Measurements from ENCODE around the gene ANKS1B.

ANKS1B gene

DNA sequence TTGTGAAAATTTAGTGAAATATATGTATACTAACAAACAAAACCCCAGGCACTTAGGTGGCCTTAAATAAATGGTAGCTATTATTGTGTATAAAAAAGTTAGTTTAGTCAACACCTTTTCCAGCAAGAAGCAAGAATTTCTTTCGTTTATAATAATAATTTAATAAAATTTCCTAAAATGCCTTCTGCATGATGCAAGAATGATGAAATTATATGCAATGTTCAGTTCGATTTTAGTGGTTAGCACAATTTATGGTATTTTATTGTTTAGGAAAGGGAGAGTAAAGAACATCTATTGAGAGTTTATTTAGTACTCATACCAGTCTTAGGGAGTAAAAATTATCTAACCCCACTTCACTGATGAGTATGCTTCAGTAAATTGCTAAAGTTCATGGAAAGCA lies 1048.9 kb downstream of the ANKS1B start:
- TF ChIP-seq, protein P1, sequence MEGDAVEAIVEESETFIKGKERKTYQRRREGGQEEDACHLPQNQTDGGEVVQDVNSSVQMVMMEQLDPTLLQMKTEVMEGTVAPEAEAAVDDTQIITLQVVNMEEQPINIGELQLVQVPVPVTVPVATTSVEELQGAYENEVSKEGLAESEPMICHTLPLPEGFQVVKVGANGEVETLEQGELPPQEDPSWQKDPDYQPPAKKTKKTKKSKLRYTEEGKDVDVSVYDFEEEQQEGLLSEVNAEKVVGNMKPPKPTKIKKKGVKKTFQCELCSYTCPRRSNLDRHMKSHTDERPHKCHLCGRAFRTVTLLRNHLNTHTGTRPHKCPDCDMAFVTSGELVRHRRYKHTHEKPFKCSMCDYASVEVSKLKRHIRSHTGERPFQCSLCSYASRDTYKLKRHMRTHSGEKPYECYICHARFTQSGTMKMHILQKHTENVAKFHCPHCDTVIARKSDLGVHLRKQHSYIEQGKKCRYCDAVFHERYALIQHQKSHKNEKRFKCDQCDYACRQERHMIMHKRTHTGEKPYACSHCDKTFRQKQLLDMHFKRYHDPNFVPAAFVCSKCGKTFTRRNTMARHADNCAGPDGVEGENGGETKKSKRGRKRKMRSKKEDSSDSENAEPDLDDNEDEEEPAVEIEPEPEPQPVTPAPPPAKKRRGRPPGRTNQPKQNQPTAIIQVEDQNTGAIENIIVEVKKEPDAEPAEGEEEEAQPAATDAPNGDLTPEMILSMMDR (conservative IDR thresholded peaks at IDR 0.05; ENCODE audit: low read depth, low read length): no peak
- no peak overlapping the region for H3K4me3 ChIP-seq (ENCODE audit: low read depth, low read length)
- DNase-seq (ENCODE audit: low read depth): no peak

DNA sequence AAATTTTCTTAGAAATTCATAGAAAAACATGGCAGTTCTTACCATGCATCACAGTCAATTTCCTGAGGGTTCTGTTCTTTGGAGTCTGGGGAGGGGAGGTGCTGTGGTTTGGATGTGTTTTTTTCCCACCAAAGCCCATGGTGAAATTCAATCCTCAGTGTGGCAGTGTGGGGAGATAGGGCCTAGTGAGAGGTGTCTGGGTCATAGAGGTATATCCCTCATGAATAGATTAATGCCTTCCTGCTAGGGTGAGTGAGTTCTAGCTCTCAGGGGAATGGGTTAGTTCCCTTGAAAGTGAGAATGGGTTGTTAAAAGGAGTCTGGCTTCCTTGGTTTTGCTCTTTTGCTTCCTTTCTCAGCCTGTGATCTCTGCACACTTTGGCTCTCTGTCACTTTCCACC lies 1061.9 kb downstream of the ANKS1B start:
- TF ChIP-seq, protein P1 (conservative IDR thresholded peaks at IDR 0.05; ENCODE audit: low read depth, low read length): no peak
- DNase-seq (ENCODE audit: low read depth): no peak
- no peak overlapping the region for H3K4me3 ChIP-seq (ENCODE audit: low read depth, low read length)

DNA sequence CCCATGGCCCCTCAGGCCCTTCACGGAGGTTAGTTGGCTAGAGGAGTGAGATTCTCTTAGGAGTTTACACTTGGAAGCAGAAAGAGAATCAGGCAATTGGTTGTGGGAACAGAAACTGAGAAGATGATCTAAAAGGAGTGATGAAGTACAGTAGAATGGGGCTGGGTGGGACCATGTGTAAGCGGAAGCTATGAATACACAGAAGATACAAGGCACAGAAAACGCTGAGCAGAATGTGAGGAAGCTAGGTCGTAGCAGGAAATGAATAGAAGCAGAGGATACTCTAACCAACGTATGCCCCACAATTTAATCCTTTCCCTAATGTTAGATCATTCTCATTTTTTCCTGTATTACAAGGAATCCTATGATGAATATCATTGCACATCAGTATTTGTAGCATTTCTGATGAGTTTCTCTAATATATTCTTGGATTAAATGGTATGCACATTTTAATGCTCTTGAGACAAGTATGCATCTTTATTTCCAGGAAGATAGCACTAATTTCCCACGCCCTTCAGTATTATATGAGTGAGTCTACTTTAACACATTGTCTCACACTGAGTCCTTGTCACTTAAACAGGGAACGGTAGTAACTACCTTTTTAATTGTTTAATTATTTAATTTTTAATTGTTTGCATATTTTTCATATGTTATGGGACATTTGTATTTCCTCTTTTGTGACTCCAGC lies 1066.4 kb downstream of the ANKS1B start:
- no peak overlapping the region for H3K4me3 ChIP-seq (ENCODE audit: low read depth, low read length)
- TF ChIP-seq, protein P1 (conservative IDR thresholded peaks at IDR 0.05; ENCODE audit: low read depth, low read length): no peak
- no peak for DNase-seq (ENCODE audit: low read depth)

DNA sequence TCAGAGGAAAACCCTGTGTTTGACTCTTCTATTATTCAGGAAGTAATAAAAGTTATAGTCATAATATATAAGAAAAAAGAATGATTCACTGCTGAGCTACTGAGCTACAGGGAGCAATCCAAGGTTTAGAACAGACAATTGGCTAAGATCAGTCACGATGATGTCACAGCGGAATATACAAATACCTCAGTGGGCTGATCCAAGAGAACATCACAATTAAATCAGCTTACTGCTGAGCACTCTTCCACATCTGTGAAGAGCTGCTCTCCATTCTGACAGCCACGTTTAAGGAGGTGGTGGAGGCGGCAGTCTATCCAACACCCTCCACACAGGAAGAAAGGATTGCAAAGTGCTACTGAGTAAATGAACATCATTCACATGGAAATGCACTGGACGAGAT lies 1068.6 kb downstream of the ANKS1B start:
- no peak overlapping the region for H3K4me3 ChIP-seq (ENCODE audit: low read depth, low read length)
- no peak for DNase-seq (ENCODE audit: low read depth)
- TF ChIP-seq, protein P1 (conservative IDR thresholded peaks at IDR 0.05; ENCODE audit: low read depth, low read length): no peak

DNA sequence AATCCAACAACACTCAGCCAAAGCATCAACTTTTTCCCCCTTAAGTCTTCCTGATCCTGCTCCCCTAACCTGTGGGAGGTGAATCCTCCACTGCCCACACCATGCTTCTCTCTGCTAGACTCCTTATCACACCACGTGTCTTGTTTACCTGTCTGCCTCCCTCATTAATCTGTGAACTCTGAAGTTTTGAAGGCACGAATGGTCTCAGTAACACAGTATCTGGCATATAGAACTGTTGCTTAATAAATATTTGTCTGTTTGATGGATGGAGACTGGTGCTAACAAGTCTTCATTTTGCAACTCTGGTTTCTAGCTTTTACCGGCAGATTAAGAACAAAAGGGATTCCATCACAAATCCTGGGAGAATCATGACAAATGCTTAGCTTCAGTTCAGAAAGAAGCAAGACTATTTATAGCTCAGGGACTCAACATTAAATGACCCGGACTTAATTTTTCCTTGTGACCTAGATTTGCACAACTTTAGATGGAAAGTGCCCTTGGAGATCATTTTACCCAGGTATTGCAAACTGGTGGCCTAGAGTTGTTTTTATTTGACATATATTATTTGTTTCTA lies 1072.2 kb downstream of the ANKS1B start:
- TF ChIP-seq, protein P1 (conservative IDR thresholded peaks at IDR 0.05; ENCODE audit: low read depth, low read length): no peak
- H3K4me3 ChIP-seq (ENCODE audit: low read depth, low read length): no peak overlapping the region
- no peak for DNase-seq (ENCODE audit: low read depth)

DNA sequence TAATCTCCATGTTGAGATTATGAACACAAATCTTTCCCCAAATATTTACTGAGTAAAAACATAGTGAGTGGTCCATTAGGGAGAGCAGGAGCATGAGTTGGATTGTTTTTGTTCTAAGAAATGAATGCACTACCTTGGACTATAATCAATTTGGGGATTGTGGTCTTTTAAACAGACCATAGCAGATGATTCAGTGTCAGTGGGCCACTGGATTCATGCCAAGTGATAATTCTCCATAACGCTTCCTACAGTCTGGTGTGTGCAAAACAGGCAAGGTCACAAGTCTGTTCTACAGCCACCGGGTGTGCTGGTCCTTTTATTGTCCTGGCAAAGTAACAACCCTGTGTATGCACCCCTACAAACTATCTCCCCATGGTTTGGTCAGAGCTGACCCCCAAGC lies 1073.3 kb downstream of the ANKS1B start:
- TF ChIP-seq, protein P1 (conservative IDR thresholded peaks at IDR 0.05; ENCODE audit: low read depth, low read length): no peak
- H3K4me3 ChIP-seq (ENCODE audit: low read depth, low read length): no peak overlapping the region
- DNase-seq (ENCODE audit: low read depth): no peak

DNA sequence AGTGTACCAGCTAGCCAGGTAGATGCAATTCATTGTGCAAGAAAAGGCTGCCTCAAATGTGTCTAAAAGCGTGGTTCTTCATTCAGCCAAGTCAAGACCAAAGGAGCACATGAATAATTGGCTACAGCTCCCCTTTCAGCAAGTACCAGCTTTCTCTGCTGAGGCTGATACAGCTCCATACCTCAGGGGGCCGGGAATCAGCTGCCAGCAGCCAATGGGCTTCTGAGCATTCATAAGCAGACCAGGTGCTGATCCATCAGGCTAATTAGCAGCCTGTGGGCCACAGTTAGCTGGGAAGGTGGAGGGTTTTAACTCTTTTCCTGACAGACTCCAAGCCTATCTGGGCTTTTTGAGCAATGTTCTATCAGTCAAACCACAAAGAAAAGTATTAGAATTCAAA lies 1075.0 kb downstream of the ANKS1B start:
- no peak overlapping the region for H3K4me3 ChIP-seq (ENCODE audit: low read depth, low read length)
- DNase-seq (ENCODE audit: low read depth): no peak
- TF ChIP-seq, protein P1 (conservative IDR thresholded peaks at IDR 0.05; ENCODE audit: low read depth, low read length): no peak

All from choroid plexus epithelial cell (primary cell).